GM23338 (cell line): ENCODE data around the gene HSD3B7. TPM values are rescaled to one million over a fixed set of nuclear protein-coding genes. Genes with fewer than 3 reads are reported as not detected.
A peak's percentile ranks its signal among the peaks of the same experiment; 100 is the strongest.

Experiments
- ATAC-seq: fragments of 200-7000 bp; cut with Tn5 transposase; 3 replicates; pipeline ENCODE4 v1.9.1; 2020
- DNase-seq: peaks from one replicate; pipeline ENCODE4 v3.0.0-alpha.2; 2015; ENCODE audit warnings: low spot score
- H2AFZ ChIP-seq: fragments of 200-600 bp; sonication (generic); 2 replicates; pipeline ENCODE4 v1.8.0; 2016; ENCODE audit warnings: antibody characterized with exemption, mild to moderate bottlenecking, moderate library complexity
- H3F3A ChIP-seq: fragments of 200-600 bp; sonication (generic); replicated peaks from 2 replicates; pipeline ENCODE4 v1.8.0; 2017; ENCODE audit warnings: antibody characterized with exemption, mixed run types, low read depth
- H3K27ac ChIP-seq: fragments of 200-600 bp; sonication (generic); 2 replicates; pipeline ENCODE4 v1.6.1; 2016; ENCODE audit warnings: low read depth
- H3K27me3 ChIP-seq: fragments of 200-600 bp; sonication (generic); 2 replicates; pipeline ENCODE4 v1.8.0; 2016; ENCODE audit warnings: mild to moderate bottlenecking, mixed run types, moderate library complexity; ENCODE audit not compliant: insufficient read depth
- H3K36me3 ChIP-seq: fragments of 200-600 bp; sonication (generic); 2 replicates; pipeline ENCODE4 v1.8.0; 2016; ENCODE audit warnings: mild to moderate bottlenecking; ENCODE audit not compliant: insufficient read depth
- H3K4me1 ChIP-seq: fragments of 200-600 bp; sonication (generic); 2 replicates; pipeline ENCODE4 v1.8.0; 2016; ENCODE audit warnings: mild to moderate bottlenecking, moderate library complexity; ENCODE audit not compliant: insufficient read depth
- H3K4me2 ChIP-seq: fragments of 200-600 bp; sonication (generic); 2 replicates; pipeline ENCODE4 v1.7.1; 2017; ENCODE audit warnings: mixed run types
- H3K4me3 ChIP-seq: fragments of 200-600 bp; sonication (generic); 2 replicates; pipeline ENCODE4 v1.6.1; 2016; ENCODE audit warnings: mixed run types
- H3K79me2 ChIP-seq: fragments of 200-600 bp; sonication (generic); replicated peaks from 2 replicates; pipeline ENCODE4 v1.8.0; 2017; ENCODE audit warnings: mild to moderate bottlenecking; ENCODE audit not compliant: insufficient read depth
- H3K9me2 ChIP-seq: fragments of 200-600 bp; sonication (generic); 2 replicates; pipeline ENCODE4 v1.8.0; 2017; ENCODE audit not compliant: insufficient read depth
- H4K20me1 ChIP-seq: fragments of 200-600 bp; sonication (generic); replicated peaks from 2 replicates; pipeline ENCODE4 v1.8.0; 2017; ENCODE audit warnings: mild to moderate bottlenecking; ENCODE audit not compliant: insufficient read depth
- H3K27ac Mint-ChIP-seq: 2 replicates; pipeline ENCODE4 v1.8.0; 2020; ENCODE audit warnings: inconsistent platforms, mild to moderate bottlenecking, moderate library complexity, mixed read lengths
- H3K27me3 Mint-ChIP-seq: 3 replicates; pipeline ENCODE4 v1.8.0; 2022; ENCODE audit warnings: low read depth, mild to moderate bottlenecking, moderate library complexity, mixed read lengths, inconsistent platforms; ENCODE audit not compliant: insufficient read depth, poor library complexity
- H3K36me3 Mint-ChIP-seq: 3 replicates; pipeline ENCODE4 v1.8.0; 2021; ENCODE audit warnings: low read depth, mild to moderate bottlenecking, inconsistent platforms, moderate library complexity, mixed read lengths
- H3K4me1 Mint-ChIP-seq: 3 replicates; pipeline ENCODE4 v1.8.0; 2020; ENCODE audit warnings: mild to moderate bottlenecking, inconsistent platforms, mixed read lengths
- H3K4me3 Mint-ChIP-seq: 3 replicates; pipeline ENCODE4 v1.8.0; 2021; ENCODE audit warnings: moderate library complexity, mild to moderate bottlenecking, inconsistent platforms, mixed read lengths
- H3K9me3 Mint-ChIP-seq: 3 replicates; pipeline ENCODE4 v1.8.0; 2020; ENCODE audit warnings: moderate library complexity, mild to moderate bottlenecking, inconsistent platforms, mixed read lengths
- CREB1 ChIP-seq: fragments of 250-450 bp; sonication (Bioruptor Pico); IDR thresholded peaks from 2 replicates; pipeline ENCODE4 v1.5.0; 2020; ENCODE audit warnings: low read depth, mild to moderate bottlenecking, moderate library complexity
- CTCF ChIP-seq, 2 experiments: fragments of 200-600 bp in 1 of 2; sonication (generic) in 1 of 2; conservative IDR thresholded peaks; 2 replicates each; pipeline versions ENCODE4 v1.5.1 to v1.6.1; 2016 to 2017; ENCODE audit warnings: antibody characterized with exemption in 2 of 2, low read depth in 2 of 2, mild to moderate bottlenecking in 2 of 2, moderate library complexity in 1 of 2
- ETS1 ChIP-seq: IDR thresholded peaks from 2 replicates; pipeline ENCODE4 v1.6.1; 2016; ENCODE audit warnings: antibody characterized with exemption
- EZH2 ChIP-seq: fragments of 200-600 bp; sonication (generic); IDR thresholded peaks from one replicate; pipeline ENCODE4 v1.8.0; 2017; ENCODE audit warnings: antibody characterized with exemption, mild to moderate bottlenecking, low read depth; ENCODE audit not compliant: unreplicated experiment
- EZH2phosphoT487 ChIP-seq: fragments of 200-600 bp; sonication (generic); IDR thresholded peaks from one replicate; pipeline ENCODE4 v1.8.1; 2018; ENCODE audit warnings: antibody characterized with exemption; ENCODE audit not compliant: unreplicated experiment
- JUNB ChIP-seq: IDR thresholded peaks from one replicate; pipeline ENCODE4 v1.6.1; 2016; ENCODE audit warnings: antibody characterized with exemption; ENCODE audit not compliant: unreplicated experiment
- NANOG ChIP-seq: IDR thresholded peaks from 2 replicates; pipeline ENCODE4 v1.6.1; 2016; ENCODE audit warnings: antibody characterized with exemption, borderline replicate concordance
- POLR2AphosphoS5 ChIP-seq: IDR thresholded peaks from 2 replicates; pipeline ENCODE4 v1.6.1; 2016; ENCODE audit warnings: antibody characterized with exemption, low read depth
- REST ChIP-seq: IDR thresholded peaks from one replicate; pipeline ENCODE4 v1.6.1; 2018; ENCODE audit warnings: antibody characterized with exemption; ENCODE audit not compliant: unreplicated experiment
- STAT1 ChIP-seq: IDR thresholded peaks from one replicate; pipeline ENCODE4 v1.6.1; 2016; ENCODE audit warnings: antibody characterized with exemption; ENCODE audit not compliant: unreplicated experiment
- ZNF114 ChIP-seq: fragments of 250-450 bp; sonication (Bioruptor Pico); IDR thresholded peaks from 2 replicates; pipeline ENCODE4 v1.5.0; 2020; ENCODE audit warnings: mild to moderate bottlenecking, moderate library complexity
- ZNF331 ChIP-seq: fragments of 250-450 bp; sonication (Bioruptor Pico); IDR thresholded peaks from 2 replicates; pipeline ENCODE4 v1.5.0; 2020; ENCODE audit warnings: low read depth, mild to moderate bottlenecking, moderate library complexity
- ZNF462 ChIP-seq: fragments of 250-450 bp; sonication (Bioruptor Pico); IDR thresholded peaks from 2 replicates; pipeline ENCODE4 v1.5.0; 2020; ENCODE audit warnings: mild to moderate bottlenecking, moderate library complexity
- polyA plus RNA-seq: library from polyadenylated mRNA; unstranded; fragments of >200 nt; fragmentation: Nextera tagmentation; extraction: Ambion mirVana; gene quantifications from 2 replicates; pipeline ENCODE4 v1.2.1, GENCODE V29; 2016
- total RNA-seq: library from RNA; depleted of rRNA; stranded (reverse); fragments of >200 nt; shearing (Covaris generic); gene quantifications from 2 replicates; pipeline ENCODE4 v1.2.3, GENCODE V29; 2014

Gene HSD3B7
- total and polyA plus RNA-seq, 2 experiments from 2014 or later: 4.3 to 12.2 TPM

GRCh38 chr16:30950516-30951065 lies 34.4 kb upstream of the HSD3B7 start:
- no peak for DNase-seq
- no peak for TF ChIP-seq JUNB
- TF ChIP-seq POLR2AphosphoS5: no peak
- TF ChIP-seq EZH2phosphoT487: no peak
- no peak for TF ChIP-seq EZH2
- TF ChIP-seq NANOG: no peak
- no peak for TF ChIP-seq REST
- no peak for TF ChIP-seq CTCF (conservative IDR thresholded peaks at IDR 0.05; ENCODE audit: low read depth in 2 of 2)
- TF ChIP-seq ZNF462 (CRISPR knock-in tag): no peak
- no peak for TF ChIP-seq STAT1
- TF ChIP-seq ZNF114 (CRISPR knock-in tag): no peak
- TF ChIP-seq ETS1: no peak
- no peak for TF ChIP-seq ZNF331 (CRISPR knock-in tag)
- TF ChIP-seq CREB1 (CRISPR knock-in tag): no peak
- ATAC-seq: no peak
- peaks cover 13% of the 10 kb centered on the region for H3F3A ChIP-seq
- Mint-ChIP-seq H3K4me3 (peak overlapping the region; percentile 88), H3K36me3 (peaks cover 8% of the 10 kb centered on the region), H3K9me3 (no peaks in the 10 kb centered on the region), H3K27me3 (peaks cover 19% of the 10 kb centered on the region), H3K4me1 (peaks cover 34% of the 10 kb centered on the region), H3K27ac (no peak overlapping the region)
- H3K4me3 ChIP-seq: peak overlapping the region; percentile 92
- H3K27ac ChIP-seq: no peak overlapping the region
- 0 out of 2 replicates have a peak, but pooled peaks cover 3% of the 10 kb centered on the region for H4K20me1 ChIP-seq
- H2AFZ ChIP-seq: no peak overlapping the region
- H3K4me2 ChIP-seq: peak overlapping the region; percentile 98
- no peaks in the 10 kb centered on the region; the same call in 1 of the 2 replicates for H3K36me3 ChIP-seq
- H3K4me1 ChIP-seq: peaks cover 7% of the 10 kb centered on the region; the same call in 1 of the 2 replicates
- no peaks in the 10 kb centered on the region for H3K9me2 ChIP-seq
- H3K79me2 ChIP-seq: no peaks in the 10 kb centered on the region
- no peaks in the 10 kb centered on the region for H3K27me3 ChIP-seq
